Measurements from ENCODE around the gene RALGPS2.

RALGPS2 gene

GRCh38 chr1:178954325-178954690 lies 229.3 kb downstream of the RALGPS2 start:
- in situ Hi-C loops (cut with HindIII; ENCODE audit: low sequenced_read_pairs) = no loop called here
- no peak for DNase-seq (ENCODE audit: low read depth)
- H3K4me3 ChIP-seq (ENCODE audit: low read depth, low read length) = no peak overlapping the region
- TF ChIP-seq CTCF (IDR thresholded peaks at IDR 0.05; ENCODE audit: low read depth, low read length, missing control alignments) = no peak

GRCh38 chr1:178954937-178955336 lies 229.9 kb downstream of the RALGPS2 start:
- no peak overlapping the region for H3K4me3 ChIP-seq (ENCODE audit: low read depth, low read length)
- in situ Hi-C loops (cut with HindIII; ENCODE audit: low sequenced_read_pairs) = no loop called here
- no peak for DNase-seq (ENCODE audit: low read depth)
- no peak for TF ChIP-seq CTCF (IDR thresholded peaks at IDR 0.05; ENCODE audit: low read depth, low read length, missing control alignments)

GRCh38 chr1:178955391-178955954 lies 230.4 kb downstream of the RALGPS2 start:
- H3K4me3 ChIP-seq (ENCODE audit: low read depth, low read length) = no peak overlapping the region
- no peak for TF ChIP-seq CTCF (IDR thresholded peaks at IDR 0.05; ENCODE audit: low read depth, low read length, missing control alignments)
- in situ Hi-C loops (cut with HindIII; ENCODE audit: low sequenced_read_pairs) = no loop called here
- no peak for DNase-seq (ENCODE audit: low read depth)

- DNase-seq (ENCODE audit: low read depth) = no peak
- in situ Hi-C loops (cut with HindIII; ENCODE audit: low sequenced_read_pairs) = no loop called here
- H3K4me3 ChIP-seq (ENCODE audit: low read depth, low read length) = no peak overlapping the region
- no peak for TF ChIP-seq CTCF (IDR thresholded peaks at IDR 0.05; ENCODE audit: low read depth, low read length, missing control alignments)
Measured at GRCh38 chr1:178958491-178958890, 233.4 kb downstream of the RALGPS2 start.

- DNase-seq (ENCODE audit: low read depth) = no peak
- no peak overlapping the region for H3K4me3 ChIP-seq (ENCODE audit: low read depth, low read length)
- in situ Hi-C loops (cut with HindIII; ENCODE audit: low sequenced_read_pairs) = no loop called here
- TF ChIP-seq CTCF (IDR thresholded peaks at IDR 0.05; ENCODE audit: low read depth, low read length, missing control alignments) = no peak
Measured at GRCh38 chr1:178959543-178960460, 234.8 kb downstream of the RALGPS2 start.

GRCh38 chr1:178960482-178961240 lies 235.6 kb downstream of the RALGPS2 start:
- no peak for DNase-seq (ENCODE audit: low read depth)
- H3K4me3 ChIP-seq (ENCODE audit: low read depth, low read length) = no peak overlapping the region
- no peak for TF ChIP-seq CTCF (IDR thresholded peaks at IDR 0.05; ENCODE audit: low read depth, low read length, missing control alignments)
- in situ Hi-C loops (cut with HindIII; ENCODE audit: low sequenced_read_pairs) = no loop called here

Measured in astrocyte of the cerebellum (primary cell).